Naive B cell (primary cell): ENCODE results near the gene SPATA16. TPM values are rescaled to one million over a fixed set of nuclear protein-coding genes. Genes with fewer than 3 reads are reported as not detected.
"Not testable (repeated sequence)": the region's sequence is repeated elsewhere in the genome, so short reads cannot be mapped to it uniquely, and the experiment has no call there.

Experiments
- ATAC-seq, 2 donors: fragments of 150-1000 bp; cut with Tn5 transposase; 2 replicates each; pipeline ENCODE4 v1.10.0; 2021; ENCODE audit warnings: low read depth in 2 of 2, mild to moderate bottlenecking in 2 of 2, moderate library complexity in 2 of 2
- DNase-seq: peaks from one replicate; pipeline ENCODE4 v3.0.0; 2022
- H3K27ac Mint-ChIP-seq, 6 donors: one replicate each; pipeline ENCODE4 v1.8.0; 2020 to 2022; ENCODE audit warnings: mild to moderate bottlenecking in 6 of 6, mixed read lengths in 6 of 6, moderate library complexity in 5 of 6, inconsistent platforms in 2 of 6
- H3K27me3 Mint-ChIP-seq, 3 donors: one replicate each; pipeline ENCODE4 v1.8.0; 2021 to 2022; ENCODE audit warnings: mixed read lengths in 3 of 3, mild to moderate bottlenecking in 1 of 3
- H3K36me3 Mint-ChIP-seq, 2 donors: one replicate each; pipeline ENCODE4 v1.8.0; 2020 to 2022; ENCODE audit warnings: mixed read lengths in 2 of 2, inconsistent platforms in 1 of 2, mild to moderate bottlenecking in 1 of 2
- H3K4me1 Mint-ChIP-seq, 3 donors: one replicate each; pipeline ENCODE4 v1.8.0; 2020 to 2022; ENCODE audit warnings: mixed read lengths in 3 of 3, inconsistent platforms in 1 of 3, mild to moderate bottlenecking in 1 of 3, moderate library complexity in 1 of 3
- H3K4me3 Mint-ChIP-seq, 8 donors: one replicate each; pipeline ENCODE4 v1.8.0; 2020 to 2022; ENCODE audit warnings: mild to moderate bottlenecking in 8 of 8, mixed read lengths in 8 of 8, moderate library complexity in 8 of 8, inconsistent platforms in 2 of 8
- H3K9me3 Mint-ChIP-seq, 7 donors: one replicate each; pipeline ENCODE4 v1.8.0; 2020 to 2022; ENCODE audit warnings: mixed read lengths in 7 of 7, mild to moderate bottlenecking in 5 of 7, inconsistent platforms in 2 of 7, moderate library complexity in 1 of 7
- polyA plus RNA-seq, 6 donors: library from polyadenylated mRNA; unstranded; fragments of 300-500 nt; fragmentation: Illumina TruSeq; gene quantifications; one replicate each; pipeline ENCODE4 v1.2.3, GENCODE V29; 2021; ENCODE audit warnings: low read depth in 6 of 6

Gene SPATA16
- polyA plus RNA-seq, 6 donors from 2014 or later = not detected

DNA sequence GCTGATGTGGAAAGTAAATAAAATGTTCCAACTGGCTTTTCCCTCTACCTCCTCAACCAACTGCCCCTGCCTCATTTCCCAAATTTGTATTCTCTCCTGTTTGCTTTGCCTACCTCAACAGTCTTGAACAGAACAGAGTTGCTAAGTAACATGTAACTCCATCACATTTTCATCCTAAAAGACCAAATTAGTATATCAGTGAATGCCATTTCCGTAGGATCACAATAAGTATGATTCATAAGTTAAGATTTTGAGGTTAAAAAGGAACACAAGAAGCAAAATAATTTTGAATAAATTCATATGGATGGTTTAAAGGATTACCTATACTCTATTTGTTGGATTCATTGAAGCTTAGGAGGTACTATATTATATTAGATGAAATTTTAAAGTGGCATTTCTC is 235.6 kb downstream of the SPATA16 start:
- H3K27me3 Mint-ChIP-seq = peaks cover 0 to 4% (median 0%) of the 10 kb centered on the region in 3 donors
- no peak overlapping the region for H3K4me3 Mint-ChIP-seq
- H3K4me1 Mint-ChIP-seq = no peaks in the 10 kb centered on the region
- no peak for DNase-seq
- peaks cover 0 to 3% (median 0%) of the 10 kb centered on the region in 7 donors for H3K9me3 Mint-ChIP-seq
- no peak overlapping the region for H3K27ac Mint-ChIP-seq
- H3K36me3 Mint-ChIP-seq = no peaks in the 10 kb centered on the region
- ATAC-seq = no peak

DNA sequence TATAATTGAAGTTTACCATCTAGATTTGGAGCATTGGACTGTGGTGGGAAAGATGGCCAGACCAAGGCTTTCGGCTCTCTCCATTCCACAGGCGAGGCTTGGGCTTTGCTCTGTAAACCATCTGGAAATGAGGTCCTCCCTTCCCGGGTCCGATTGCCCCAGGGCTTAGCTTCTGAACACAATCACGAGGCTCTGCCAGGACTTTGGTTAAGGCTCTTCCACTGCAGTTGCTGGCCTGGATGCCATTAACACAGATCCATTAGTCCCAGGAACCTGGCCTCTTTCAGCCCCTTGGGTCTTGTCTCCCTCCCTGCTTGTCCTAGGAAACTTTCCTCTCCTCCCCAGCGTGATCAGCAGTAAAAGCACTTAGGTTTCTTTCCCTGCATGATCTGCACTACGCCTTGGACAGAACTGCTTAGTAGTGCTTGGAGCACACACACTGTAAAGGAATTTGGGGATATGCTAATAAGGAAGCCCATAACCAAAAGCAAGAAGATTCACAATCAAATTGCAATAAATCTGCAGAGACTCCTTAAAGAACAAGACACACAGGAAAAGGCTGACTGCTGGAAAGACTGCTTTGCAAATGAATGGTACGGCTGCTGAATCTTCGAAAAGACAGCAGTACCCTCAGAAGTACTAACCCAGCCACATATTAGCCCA is 236.2 kb downstream of the SPATA16 start:
- Mint-ChIP-seq H3K36me3 (no peaks in the 10 kb centered on the region), H3K4me3 (no peak overlapping the region), H3K27ac (peak overlapping the region in 1 of 6 donors; percentile 64), H3K27me3 (peaks cover 0 to 4% (median 0%) of the 10 kb centered on the region in 3 donors), H3K4me1 (no peaks in the 10 kb centered on the region), H3K9me3 (peaks cover 0 to 5% (median 0%) of the 10 kb centered on the region in 7 donors)
- DNase-seq (no peak), ATAC-seq (no peak)

DNA sequence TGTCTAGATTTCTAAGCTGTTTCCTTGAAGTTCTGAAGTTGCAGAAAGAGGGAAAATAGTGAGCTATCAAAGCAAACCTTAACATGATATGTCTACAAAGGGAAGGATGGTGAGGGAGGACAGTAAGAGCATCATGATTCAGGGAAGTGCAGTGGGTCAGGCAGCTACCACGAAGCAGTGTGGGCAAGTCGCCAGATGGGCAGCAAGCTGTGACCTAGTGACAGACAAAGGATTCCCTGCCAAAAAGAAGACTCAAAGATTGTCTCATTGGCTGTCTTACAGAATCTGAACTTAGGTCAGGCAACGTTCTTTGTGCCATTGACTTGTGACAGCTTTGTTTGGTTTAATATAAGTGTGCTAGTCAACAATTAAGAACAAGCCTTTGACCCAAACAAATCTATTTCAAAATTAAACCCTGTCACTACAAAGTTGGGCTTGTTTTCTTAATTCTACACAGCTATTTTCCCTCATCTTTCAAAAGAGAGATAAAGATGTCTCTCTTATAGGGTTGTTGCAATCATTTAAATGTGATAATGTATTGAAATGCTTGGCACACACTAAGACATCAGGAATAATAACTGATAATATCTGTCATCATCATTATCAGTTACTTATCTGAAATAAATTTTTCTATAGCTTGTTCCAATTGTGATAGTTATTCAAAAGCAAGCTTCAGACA is 237.3 kb downstream of the SPATA16 start:
- DNase-seq = no peak
- no peak overlapping the region for H3K27ac Mint-ChIP-seq
- no peak overlapping the region for H3K4me3 Mint-ChIP-seq
- H3K36me3 Mint-ChIP-seq = no peaks in the 10 kb centered on the region
- no peak for ATAC-seq
- peaks cover 0 to 10% (median 5%) of the 10 kb centered on the region in 7 donors for H3K9me3 Mint-ChIP-seq
- H3K27me3 Mint-ChIP-seq = peaks cover 0 to 4% (median 0%) of the 10 kb centered on the region in 3 donors
- no peaks in the 10 kb centered on the region for H3K4me1 Mint-ChIP-seq

DNA sequence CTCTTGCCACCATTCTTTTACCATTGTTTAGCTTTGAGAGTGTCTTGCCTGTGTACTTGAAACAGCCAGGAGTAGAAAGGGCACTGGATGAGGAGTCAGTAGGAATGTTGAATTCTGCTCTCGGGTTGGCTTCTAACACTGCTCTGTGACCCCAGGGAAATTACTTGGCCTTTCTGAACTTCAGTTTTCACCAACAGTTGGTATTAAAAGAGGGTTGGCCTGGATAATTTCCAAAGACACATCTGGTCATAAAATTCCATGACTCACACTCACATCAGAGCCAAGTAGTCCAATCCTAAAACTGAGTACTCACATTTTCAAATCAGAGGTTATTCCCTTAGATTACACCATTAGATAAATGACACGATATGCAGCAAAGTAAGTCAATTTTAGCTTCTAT is 248.9 kb downstream of the SPATA16 start:
- ATAC-seq = no peak

DNA sequence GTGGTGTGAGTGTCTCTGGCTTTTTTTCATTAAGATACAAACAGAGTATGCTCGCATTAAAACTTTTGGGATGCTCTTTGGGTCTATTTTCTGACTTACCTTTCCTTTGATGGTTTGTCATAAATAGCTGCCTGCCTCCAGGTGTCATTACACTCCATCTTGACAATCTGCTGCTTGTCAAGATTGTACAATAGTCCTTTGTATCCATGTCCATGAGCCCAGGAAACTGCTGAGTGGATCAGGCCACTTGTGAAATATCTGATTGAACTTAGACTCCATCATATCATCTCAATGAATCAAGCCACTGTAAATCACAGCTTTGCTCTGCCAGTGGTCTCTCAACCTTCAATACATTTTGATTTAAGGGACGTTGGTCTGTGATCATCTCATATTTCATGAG is 255.3 kb downstream of the SPATA16 start:
- peaks cover 4 to 19% (median 8%) of the 10 kb centered on the region in 7 donors for H3K9me3 Mint-ChIP-seq
- DNase-seq (no peak), ATAC-seq (no peak)
- no peaks in the 10 kb centered on the region for H3K4me1 Mint-ChIP-seq
- H3K27me3 Mint-ChIP-seq = no peaks in the 10 kb centered on the region
- no peaks in the 10 kb centered on the region for H3K36me3 Mint-ChIP-seq
- H3K4me3 Mint-ChIP-seq = no peak overlapping the region
- H3K27ac Mint-ChIP-seq = no peak overlapping the region

More for the DNA sequence above, 248.9 kb downstream of the SPATA16 start:
- DNase-seq = no peak
- Mint-ChIP-seq H3K36me3 (no peaks in the 10 kb centered on the region), H3K27me3 (no peaks in the 10 kb centered on the region), H3K4me3 (no peak overlapping the region), H3K27ac (no peak overlapping the region), H3K4me1 (no peaks in the 10 kb centered on the region), H3K9me3 (peaks cover 0 to 5% (median 3%) of the 10 kb centered on the region in 7 donors)

DNA sequence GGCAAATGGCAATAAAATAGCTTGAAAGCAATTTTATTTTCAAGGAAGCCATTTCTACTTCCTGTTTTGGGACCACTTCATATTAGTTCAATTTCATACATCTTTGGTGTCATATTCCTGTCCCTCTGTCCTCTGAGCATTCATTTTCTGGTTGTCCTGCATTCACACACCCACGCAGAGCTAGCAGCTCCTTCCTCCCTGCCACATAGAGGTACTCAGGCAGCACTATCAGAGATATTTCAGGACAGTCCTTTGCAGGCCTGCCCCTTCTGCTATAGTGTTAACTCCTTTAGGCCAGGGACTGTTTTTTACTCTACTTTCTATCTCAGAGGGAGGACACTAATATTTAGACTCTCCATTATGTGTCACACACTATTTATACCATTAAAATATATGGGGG is 258.5 kb downstream of the SPATA16 start:
- H3K27ac Mint-ChIP-seq = peak overlapping the region in 1 of 6 donors; percentile 3
- H3K9me3 Mint-ChIP-seq = peaks cover 10 to 36% (median 17%) of the 10 kb centered on the region in 7 donors
- H3K4me1 Mint-ChIP-seq = no peaks in the 10 kb centered on the region
- no peak overlapping the region for H3K4me3 Mint-ChIP-seq
- ATAC-seq (no peak), DNase-seq (no peak)
- no peaks in the 10 kb centered on the region for H3K27me3 Mint-ChIP-seq
- peaks cover 0 to 12% of the 10 kb centered on the region in 2 donors for H3K36me3 Mint-ChIP-seq

DNA sequence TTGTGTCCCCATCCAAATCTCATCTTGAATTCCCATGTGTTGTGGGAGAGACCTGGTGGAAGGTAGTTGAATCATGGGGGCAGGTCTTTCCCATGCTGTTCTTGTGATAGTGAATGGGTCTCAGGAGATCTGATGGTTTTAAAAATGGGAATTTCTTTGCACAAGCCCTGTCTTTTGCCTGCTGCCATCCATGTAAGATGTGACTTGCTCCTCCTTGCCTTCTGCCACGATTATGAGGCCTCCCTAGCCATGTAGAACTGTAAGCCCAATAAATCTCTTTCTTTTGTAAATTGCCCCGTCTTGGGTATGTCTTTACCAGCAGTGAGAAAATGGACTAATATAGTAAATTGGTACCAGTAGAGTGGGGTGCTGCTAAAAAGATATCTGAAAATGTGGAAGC is 261.7 kb downstream of the SPATA16 start:
- H3K4me3 Mint-ChIP-seq = not testable (repeated sequence)

DNA sequence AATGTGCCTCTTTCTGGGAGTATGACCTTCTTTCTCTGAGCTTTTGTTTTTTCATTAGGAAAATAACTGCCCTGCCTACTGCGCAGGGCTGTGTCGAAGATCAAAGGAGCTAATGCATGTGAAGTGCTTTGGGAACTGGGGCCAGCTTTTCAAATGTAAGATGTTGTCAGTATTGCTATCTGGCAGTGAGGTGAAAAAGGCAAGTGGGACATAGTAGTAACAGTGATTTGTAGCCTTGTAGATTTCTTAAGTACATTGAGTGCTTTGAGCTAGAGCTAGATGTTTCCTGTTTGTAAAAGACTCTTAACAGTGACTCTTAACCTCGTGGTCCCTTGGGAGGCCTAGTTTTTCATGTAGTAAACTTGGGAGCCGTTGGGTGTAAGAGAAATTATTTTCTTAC is 264.0 kb downstream of the SPATA16 start:
- ATAC-seq = no peak
- H3K4me3 Mint-ChIP-seq = no peak overlapping the region

More for the DNA sequence above, 261.7 kb downstream of the SPATA16 start:
- H3K27me3 Mint-ChIP-seq, DNase-seq, ATAC-seq, H3K4me1 Mint-ChIP-seq, H3K27ac Mint-ChIP-seq: not testable (repeated sequence)
- H3K9me3 Mint-ChIP-seq = peaks cover 10 to 36% (median 17%) of the 10 kb centered on the region in 7 donors
- H3K36me3 Mint-ChIP-seq = peaks cover 0 to 12% of the 10 kb centered on the region in 2 donors

DNA sequence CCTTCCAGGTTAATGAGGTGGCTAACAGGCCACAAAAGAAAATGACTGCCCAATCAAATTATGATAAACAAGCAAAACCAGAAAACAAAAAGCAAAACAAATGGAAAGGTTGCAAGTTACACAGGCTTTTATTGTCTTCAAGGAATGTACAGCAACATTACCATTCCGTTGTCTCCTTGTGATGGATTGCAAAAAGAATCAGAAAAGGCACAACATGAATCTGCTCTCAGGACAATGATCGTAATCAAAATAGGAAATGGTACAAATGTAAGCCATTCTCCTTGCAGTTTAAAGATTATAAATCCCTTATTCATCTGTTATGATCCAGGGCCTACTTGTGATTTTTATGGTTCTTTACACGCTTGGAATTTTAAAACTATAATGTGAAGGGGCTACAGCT is 264.7 kb downstream of the SPATA16 start:
- H3K36me3 Mint-ChIP-seq = peaks cover 0 to 12% of the 10 kb centered on the region in 2 donors
- no peaks in the 10 kb centered on the region for H3K27me3 Mint-ChIP-seq
- no peak overlapping the region for H3K27ac Mint-ChIP-seq
- DNase-seq = no peak
- no peak overlapping the region for H3K4me3 Mint-ChIP-seq
- peaks cover 7 to 23% (median 10%) of the 10 kb centered on the region in 7 donors for H3K9me3 Mint-ChIP-seq
- no peak for ATAC-seq
- H3K4me1 Mint-ChIP-seq = peaks cover 0 to 7% (median 0%) of the 10 kb centered on the region in 3 donors

More for the DNA sequence above, 264.0 kb downstream of the SPATA16 start:
- H3K27ac Mint-ChIP-seq = peak overlapping the region in 1 of 6 donors; percentile 30
- H3K36me3 Mint-ChIP-seq = peaks cover 0 to 12% of the 10 kb centered on the region in 2 donors
- no peaks in the 10 kb centered on the region for H3K27me3 Mint-ChIP-seq
- peaks cover 0 to 7% (median 0%) of the 10 kb centered on the region in 3 donors for H3K4me1 Mint-ChIP-seq
- no peak for DNase-seq
- peaks cover 10 to 30% (median 14%) of the 10 kb centered on the region in 7 donors for H3K9me3 Mint-ChIP-seq

DNA sequence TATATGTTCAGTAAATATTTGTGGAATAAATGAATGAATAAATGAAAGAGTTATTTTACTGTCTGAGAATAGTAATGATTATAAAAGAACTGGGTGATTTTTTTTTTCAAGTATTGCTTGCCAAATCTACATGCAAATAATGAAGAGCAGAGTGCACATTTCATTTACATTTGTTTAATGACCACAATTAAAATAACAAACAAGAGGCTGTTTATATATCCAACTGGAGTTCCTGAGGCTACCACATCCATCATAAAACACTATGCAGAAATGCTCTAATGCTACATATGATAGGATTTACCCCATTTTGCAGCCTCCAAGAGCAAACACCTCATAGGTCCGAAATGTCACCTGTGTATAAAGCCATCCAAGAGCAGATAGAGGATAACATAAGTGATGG is 266.0 kb downstream of the SPATA16 start:
- peaks cover 4 to 13% (median 9%) of the 10 kb centered on the region in 7 donors for H3K9me3 Mint-ChIP-seq
- H3K27me3 Mint-ChIP-seq = no peaks in the 10 kb centered on the region
- DNase-seq (no peak), ATAC-seq (no peak)
- H3K36me3 Mint-ChIP-seq = peaks cover 0 to 11% of the 10 kb centered on the region in 2 donors
- H3K4me3 Mint-ChIP-seq = no peak overlapping the region
- no peak overlapping the region for H3K27ac Mint-ChIP-seq
- H3K4me1 Mint-ChIP-seq = peaks cover 0 to 7% (median 0%) of the 10 kb centered on the region in 3 donors

DNA sequence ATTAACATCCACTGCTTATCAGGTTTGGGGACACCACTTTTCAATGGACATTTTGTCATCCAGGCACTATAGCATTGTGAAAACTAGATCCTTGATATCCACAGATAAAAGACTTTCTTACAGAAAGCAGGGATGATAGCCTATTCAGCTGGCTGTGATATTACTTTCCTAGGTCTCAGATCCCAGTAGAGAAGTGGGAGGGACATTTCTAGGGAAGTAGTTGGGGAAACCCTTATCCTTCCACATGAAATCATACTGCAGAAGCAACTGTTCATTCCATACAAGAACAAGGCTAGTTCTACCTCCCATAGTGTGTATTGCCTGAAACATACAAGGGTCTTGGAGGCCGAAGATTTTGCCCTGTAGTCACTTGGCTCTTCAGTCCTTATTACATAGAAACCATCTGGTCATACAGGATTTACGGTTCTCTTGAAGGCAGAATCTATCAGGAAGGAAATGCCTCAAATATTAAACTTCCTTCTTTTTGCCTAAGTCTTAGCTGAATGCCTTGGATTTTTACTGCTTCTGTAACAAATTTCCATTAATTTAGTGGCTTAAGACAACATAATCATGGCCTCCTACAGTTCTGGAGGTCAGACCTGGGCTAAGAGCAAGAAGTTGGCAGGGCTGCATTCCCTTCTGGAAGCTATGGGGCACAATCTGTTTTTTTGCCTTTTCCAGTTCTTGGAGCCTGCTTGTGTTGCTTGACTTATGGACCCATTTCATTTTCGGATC is 271.1 kb downstream of the SPATA16 start:
- Mint-ChIP-seq H3K4me3 (no peak overlapping the region), H3K36me3 (no peaks in the 10 kb centered on the region), H3K4me1 (no peaks in the 10 kb centered on the region), H3K27ac (peak overlapping the region in 1 of 6 donors; percentile 52), H3K27me3 (no peaks in the 10 kb centered on the region), H3K9me3 (no peaks in the 10 kb centered on the region)
- DNase-seq (no peak), ATAC-seq (no peak)

DNA sequence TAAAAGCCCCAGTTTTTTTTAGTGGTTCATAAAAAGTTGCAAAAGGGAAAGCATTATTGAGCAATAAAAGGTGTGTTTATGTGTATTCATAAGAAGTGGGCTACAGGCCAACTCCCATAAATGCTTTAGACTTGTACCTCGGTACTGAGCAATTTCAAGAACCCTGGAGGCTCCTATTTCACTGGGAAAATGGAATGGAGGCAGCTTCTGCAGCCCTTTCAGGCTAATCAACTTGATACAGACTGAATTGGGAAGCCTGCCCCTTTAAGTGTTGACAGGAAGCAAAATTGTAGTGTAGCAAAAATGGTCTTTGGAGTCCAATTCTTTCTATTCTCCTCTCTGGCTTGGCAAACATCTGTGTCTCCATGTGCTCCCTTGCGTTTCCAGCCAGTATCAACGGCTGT is 271.7 kb downstream of the SPATA16 start:
- no peaks in the 10 kb centered on the region for H3K27me3 Mint-ChIP-seq
- H3K36me3 Mint-ChIP-seq = no peaks in the 10 kb centered on the region
- H3K9me3 Mint-ChIP-seq = no peaks in the 10 kb centered on the region
- ATAC-seq (no peak), DNase-seq (no peak)
- H3K27ac Mint-ChIP-seq = peak overlapping the region in 1 of 6 donors; percentile 52
- no peaks in the 10 kb centered on the region for H3K4me1 Mint-ChIP-seq
- no peak overlapping the region for H3K4me3 Mint-ChIP-seq

DNA sequence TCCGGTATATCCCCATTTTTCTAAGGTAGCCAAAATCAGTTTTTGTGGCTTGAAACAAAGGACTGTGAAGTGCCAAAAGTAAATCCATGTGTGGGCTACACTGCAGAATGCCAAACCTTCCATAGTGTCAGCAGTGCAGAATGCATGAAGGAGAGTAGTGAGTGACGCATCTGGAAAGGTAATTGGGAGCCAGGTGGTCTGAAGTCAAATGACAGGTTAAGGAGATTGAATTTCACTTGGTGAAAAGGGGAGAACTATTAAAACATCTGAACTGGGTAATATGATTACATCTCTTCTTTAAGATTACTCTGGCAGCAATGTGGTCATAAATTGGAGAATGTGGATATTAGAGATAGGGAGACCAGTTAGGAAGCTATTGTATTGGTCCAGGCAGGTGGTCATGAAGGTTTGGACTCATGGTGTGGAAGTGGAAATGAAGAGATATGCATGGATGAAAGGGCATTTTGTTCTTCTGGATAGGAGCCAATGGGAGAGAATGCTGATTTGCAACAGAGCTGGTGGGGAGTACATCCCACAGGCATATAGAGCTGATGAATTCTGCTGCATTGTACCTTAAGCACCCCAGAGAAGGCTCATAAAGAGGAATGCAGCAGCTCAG is 272.3 kb downstream of the SPATA16 start:
- Mint-ChIP-seq H3K27ac (no peak overlapping the region), H3K36me3 (no peaks in the 10 kb centered on the region), H3K4me1 (no peaks in the 10 kb centered on the region), H3K27me3 (no peaks in the 10 kb centered on the region), H3K9me3 (no peaks in the 10 kb centered on the region), H3K4me3 (no peak overlapping the region)
- ATAC-seq = no peak
- DNase-seq = no peak
